ENCODE data around the gene KRTAP1-3. TPM values are rescaled to one million over a fixed set of nuclear protein-coding genes. Genes with fewer than 3 reads are reported as not detected.

Gene KRTAP1-3
- total RNA-seq, 1 experiment from 2014 or later = not detected

DNA sequence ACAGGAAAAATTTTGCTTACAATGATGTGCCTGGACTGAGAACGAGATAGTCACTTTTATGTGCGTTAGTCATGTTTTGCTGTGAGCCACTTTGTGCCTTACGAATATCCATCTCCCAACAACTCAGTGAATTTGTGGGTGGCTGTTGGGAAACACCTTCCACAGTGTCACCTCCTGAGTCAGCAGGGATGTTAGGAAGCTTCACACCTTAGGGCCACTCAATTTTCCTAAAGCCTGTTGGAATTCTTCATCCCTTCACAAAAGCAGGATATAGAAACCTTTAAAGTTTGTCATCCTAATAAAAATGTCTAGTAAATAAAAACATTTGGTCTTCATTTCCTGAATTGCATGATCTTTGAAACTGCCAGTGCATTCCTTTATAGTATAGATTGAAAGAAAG, 21.5 kb downstream of the KRTAP1-3 start:
- Mint-ChIP-seq H3K4me3 (ENCODE audit: unreplicated experiment) (no peak overlapping the region), H3K4me1 (ENCODE audit: low read depth, unreplicated experiment) (peaks cover 52% of the 10 kb centered on the region), H3K27ac (ENCODE audit: unreplicated experiment) (peak overlapping the region; percentile 69), H3K27me3 (ENCODE audit: insufficient read depth, unreplicated experiment) (no peaks in the 10 kb centered on the region), H3K9me3 (ENCODE audit: unreplicated experiment) (peaks cover 37% of the 10 kb centered on the region), H3K36me3 (ENCODE audit: insufficient read depth, unreplicated experiment) (peaks cover 14% of the 10 kb centered on the region)
- POLR2A ChIA-PET = no interaction called here
- no peak for TF ChIP-seq CTCF (IDR thresholded peaks at IDR 0.05; ENCODE audit: insufficient read depth in 1 of 2, low read depth in 1 of 2, low read length in 1 of 2, severe bottlenecking in 1 of 2, unreplicated experiment in 1 of 2)
- CTCF ChIA-PET = no interaction called here
- no peak overlapping the region for H3K4me3 ChIP-seq (ENCODE audit: low read depth, low read length)
- no peaks in the 10 kb centered on the region for H3K36me3 ChIP-seq (ENCODE audit: control insufficient read depth, insufficient read depth, low read length)
- no peak for DNase-seq
- intact Hi-C loops (cut with micrococcal nuclease; ENCODE audit: unreplicated experiment) = no loop called here
- no TSS peak for BruUV-seq (replicated peaks)
- peaks cover 58% of the 10 kb centered on the region for H3K4me1 ChIP-seq
- no peaks in the 10 kb centered on the region for H3K27me3 ChIP-seq (replicated peaks; ENCODE audit: control insufficient read depth, insufficient read depth, low read length)
- H3K9me3 ChIP-seq = peaks cover 6% of the 10 kb centered on the region; the same call in 1 of the 2 replicates

DNA sequence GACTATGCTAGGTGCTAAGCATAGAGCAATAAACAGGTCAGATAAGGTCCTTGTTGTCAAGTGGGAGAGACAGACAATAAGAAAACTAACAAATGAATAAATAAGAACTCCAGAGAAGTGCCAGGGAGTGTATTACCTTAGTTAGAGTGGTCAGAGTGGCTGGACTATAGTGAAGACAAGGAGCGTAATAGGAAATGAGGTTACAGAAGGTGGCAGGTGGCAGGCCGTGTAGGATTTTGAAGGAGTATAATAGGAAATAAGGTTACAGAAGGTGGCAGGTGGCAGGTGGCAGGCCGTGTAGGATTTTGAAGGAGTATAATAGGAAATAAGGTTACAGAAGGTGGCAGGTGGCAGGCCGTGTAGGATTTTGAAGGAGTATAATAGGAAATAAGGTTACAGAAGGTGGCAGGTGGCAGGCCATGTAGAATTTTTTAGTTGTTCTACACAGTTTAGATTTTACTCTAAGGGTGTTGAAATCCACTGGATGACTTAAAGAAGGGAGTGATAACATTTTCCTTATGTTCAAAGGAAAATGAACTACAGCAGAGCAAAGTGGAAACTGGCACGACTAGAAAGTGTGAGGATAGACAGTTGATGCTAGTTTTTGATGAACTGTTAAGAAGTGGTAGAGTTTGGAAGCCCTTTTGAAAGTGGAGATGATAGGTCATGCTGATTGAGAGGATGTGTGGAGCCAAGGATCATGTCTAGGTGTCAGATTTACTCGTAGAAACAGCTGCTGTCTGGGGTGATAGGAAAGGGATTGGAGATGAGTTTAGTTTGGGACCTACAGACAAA, 22.2 kb downstream of the KRTAP1-3 start:
- Histone ChIP-seq H3K9me3 (peaks cover 12% of the 10 kb centered on the region; the same call in 1 of the 2 replicates), H3K4me3 (ENCODE audit: low read depth, low read length) (no peak overlapping the region), H3K27me3 (replicated peaks; ENCODE audit: control insufficient read depth, insufficient read depth, low read length) (no peaks in the 10 kb centered on the region), H3K4me1 (peaks cover 58% of the 10 kb centered on the region), H3K36me3 (ENCODE audit: control insufficient read depth, insufficient read depth, low read length) (no peaks in the 10 kb centered on the region)
- no peak for DNase-seq
- BruUV-seq (replicated peaks) = no TSS peak
- no peak for TF ChIP-seq CTCF (IDR thresholded peaks at IDR 0.05; ENCODE audit: insufficient read depth in 1 of 2, low read depth in 1 of 2, low read length in 1 of 2, severe bottlenecking in 1 of 2, unreplicated experiment in 1 of 2)
- POLR2A ChIA-PET = no interaction called here
- peaks cover 48% of the 10 kb centered on the region for H3K4me1 Mint-ChIP-seq (ENCODE audit: low read depth, unreplicated experiment)
- peaks cover 14% of the 10 kb centered on the region for H3K36me3 Mint-ChIP-seq (ENCODE audit: insufficient read depth, unreplicated experiment)
- intact Hi-C loops (cut with micrococcal nuclease; ENCODE audit: unreplicated experiment) = no loop called here
- H3K27ac Mint-ChIP-seq (ENCODE audit: unreplicated experiment) = peak overlapping the region; percentile 69
- no peak overlapping the region for H3K4me3 Mint-ChIP-seq (ENCODE audit: unreplicated experiment)
- peaks cover 37% of the 10 kb centered on the region for H3K9me3 Mint-ChIP-seq (ENCODE audit: unreplicated experiment)
- no peaks in the 10 kb centered on the region for H3K27me3 Mint-ChIP-seq (ENCODE audit: insufficient read depth, unreplicated experiment)
- CTCF ChIA-PET = no interaction called here

GRCh38 chr17:41010441-41010840, 24.2 kb downstream of the KRTAP1-3 start:
- H3K4me1 ChIP-seq = peaks cover 48% of the 10 kb centered on the region
- ChIA-PET POLR2A (interaction anchor here (1.7 kb wide), 1 partner anchor 48 kb away, joined by 10 read pairs; no protein-coding TSS in a partner anchor), CTCF (no interaction called here)
- H3K4me3 ChIP-seq (ENCODE audit: low read depth, low read length) = no peak overlapping the region
- Mint-ChIP-seq H3K27me3 (ENCODE audit: insufficient read depth, unreplicated experiment) (no peaks in the 10 kb centered on the region), H3K4me1 (ENCODE audit: low read depth, unreplicated experiment) (peaks cover 43% of the 10 kb centered on the region), H3K27ac (ENCODE audit: unreplicated experiment) (peak overlapping the region; percentile 66), H3K4me3 (ENCODE audit: unreplicated experiment) (no peak overlapping the region), H3K36me3 (ENCODE audit: insufficient read depth, unreplicated experiment) (peaks cover 20% of the 10 kb centered on the region), H3K9me3 (ENCODE audit: unreplicated experiment) (peaks cover 34% of the 10 kb centered on the region)
- intact Hi-C loops (cut with micrococcal nuclease; ENCODE audit: unreplicated experiment) = no loop called here
- TF ChIP-seq CTCF (IDR thresholded peaks at IDR 0.05; ENCODE audit: insufficient read depth in 1 of 2, low read depth in 1 of 2, low read length in 1 of 2, severe bottlenecking in 1 of 2, unreplicated experiment in 1 of 2) = no peak
- no peaks in the 10 kb centered on the region for H3K27me3 ChIP-seq (replicated peaks; ENCODE audit: control insufficient read depth, insufficient read depth, low read length)
- DNase-seq = no peak
- no peaks in the 10 kb centered on the region for H3K36me3 ChIP-seq (ENCODE audit: control insufficient read depth, insufficient read depth, low read length)
- BruUV-seq (replicated peaks) = no TSS peak
- H3K9me3 ChIP-seq = peaks cover 12% of the 10 kb centered on the region; the same call in 1 of the 2 replicates
